HepG2 (cell line): Measurements from ENCODE around the gene RPRML. TPM values are rescaled to one million over a fixed set of nuclear protein-coding genes. Genes with fewer than 3 reads are reported as not detected.
A peak's percentile ranks its signal among the peaks of the same experiment; 100 is the strongest.

Source experiments
- BHLHE40 ChIP-seq: IDR thresholded peaks from 2 replicates; pipeline ENCODE4 v1.6.1; 2011; ENCODE audit warnings: low read length, improper control_type of control experiment
- GATAD2A ChIP-seq: IDR thresholded peaks from 2 replicates; pipeline ENCODE4 v1.6.1; 2016
- HNF4A ChIP-seq: sonication (generic); formaldehyde crosslinking; IDR thresholded peaks from 2 replicates; pipeline ENCODE4 v1.4.0; 2020; ENCODE audit warnings: missing genetic modification reagents
- HNF4G ChIP-seq, 2 experiments: sonication (generic) in 1 of 2; formaldehyde crosslinking in 1 of 2; IDR thresholded peaks; 2 replicates each; pipeline versions ENCODE4 v1.4.0 to v1.6.1; 2011 to 2020; ENCODE audit warnings: borderline replicate concordance in 2 of 2, low read depth in 2 of 2, mild to moderate bottlenecking in 2 of 2, low read length in 1 of 2, missing genetic modification reagents in 1 of 2, moderate library complexity in 1 of 2
- PAXIP1 ChIP-seq: sonication (generic); formaldehyde crosslinking; conservative IDR thresholded peaks from 2 replicates; pipeline ENCODE4 v1.4.0; 2020; ENCODE audit warnings: mild to moderate bottlenecking, missing genetic modification reagents, moderate library complexity
- SIX4 ChIP-seq: sonication (generic); formaldehyde crosslinking; IDR thresholded peaks from 2 replicates; pipeline ENCODE4 v1.4.0; 2020; ENCODE audit warnings: missing genetic modification reagents
- SMAD1 ChIP-seq: sonication (generic); formaldehyde crosslinking; IDR thresholded peaks from 2 replicates; pipeline ENCODE4 v1.4.0; 2020; ENCODE audit warnings: missing genetic modification reagents, low read depth, mild to moderate bottlenecking, borderline replicate concordance
- SOX5 ChIP-seq: IDR thresholded peaks from 2 replicates; pipeline ENCODE4 v1.6.1; 2016; ENCODE audit warnings: borderline replicate concordance
- ZBTB21 ChIP-seq: sonication (generic); formaldehyde crosslinking; IDR thresholded peaks from 2 replicates; pipeline ENCODE4 v1.4.0; 2020; ENCODE audit warnings: missing genetic modification reagents
- ZMYM2 ChIP-seq: sonication (generic); formaldehyde crosslinking; IDR thresholded peaks from 2 replicates; pipeline ENCODE4 v1.8.0; 2022; ENCODE audit warnings: mild to moderate bottlenecking, missing genetic modification reagents
- ZNF432 ChIP-seq: sonication (generic); formaldehyde crosslinking; IDR thresholded peaks from 2 replicates; pipeline ENCODE4 v1.5.0; 2020; ENCODE audit warnings: missing genetic modification reagents, mild to moderate bottlenecking, borderline replicate concordance
- polyA plus RNA-seq, 8 experiments: library from polyadenylated mRNA; depleted of rRNA in 3 of 8; stranded (reverse) in 7 of 8; unstranded in 1 of 8; fragments of >200 nt; fragmentation: Illumina TruSeq in 4 of 8; extraction: Trizol in 4 of 8; gene quantifications; 2 replicates each; pipeline versions ENCODE4 v1.2.1 to v1.2.3, GENCODE V29; 2011 to 2016; ENCODE audit warnings: low read depth in 4 of 8, missing spikeins in 1 of 8, mixed read lengths in 1 of 8; ENCODE audit not compliant: insufficient read depth in 1 of 8
- total RNA-seq, 5 experiments: library from RNA; depleted of rRNA; stranded (reverse); fragments of >200 nt; fragmentation: Illumina TruSeq; extraction: Trizol; gene quantifications; 2 replicates each; pipeline ENCODE4 v1.2.3, GENCODE V29; 2016; ENCODE audit warnings: low read depth in 1 of 5
- TF ChIP-seq, protein P1 (sequence below): sonication (generic); formaldehyde crosslinking; IDR thresholded peaks from 2 replicates; pipeline ENCODE4 v1.5.1; 2020; ENCODE audit warnings: mild to moderate bottlenecking, missing genetic modification reagents, borderline replicate concordance
- TF ChIP-seq, protein P2 (sequence below): sonication (generic); formaldehyde crosslinking; IDR thresholded peaks from 2 replicates; pipeline ENCODE4 v1.4.0; 2020; ENCODE audit warnings: missing genetic modification reagents, mild to moderate bottlenecking, borderline replicate concordance
- TF ChIP-seq, protein P3 (sequence below): sonication (generic); formaldehyde crosslinking; IDR thresholded peaks from 2 replicates; pipeline ENCODE4 v1.9.0; 2022; ENCODE audit warnings: low read depth, missing genetic modification reagents
- TF ChIP-seq, protein P4 (sequence below): sonication (generic); formaldehyde crosslinking; IDR thresholded peaks from 2 replicates; pipeline ENCODE4 v1.4.0; 2020; ENCODE audit warnings: missing genetic modification reagents

The RPRML gene
- total and polyA plus RNA-seq, 2 of the 13 experiments (the other 11 are each of a cell fraction or from before 2014, with no cell fraction given) = not detected

GRCh38 chr17:46984892-46985291 is 5.8 kb upstream of the RPRML start (continued):
- TF ChIP-seq, protein P1, sequence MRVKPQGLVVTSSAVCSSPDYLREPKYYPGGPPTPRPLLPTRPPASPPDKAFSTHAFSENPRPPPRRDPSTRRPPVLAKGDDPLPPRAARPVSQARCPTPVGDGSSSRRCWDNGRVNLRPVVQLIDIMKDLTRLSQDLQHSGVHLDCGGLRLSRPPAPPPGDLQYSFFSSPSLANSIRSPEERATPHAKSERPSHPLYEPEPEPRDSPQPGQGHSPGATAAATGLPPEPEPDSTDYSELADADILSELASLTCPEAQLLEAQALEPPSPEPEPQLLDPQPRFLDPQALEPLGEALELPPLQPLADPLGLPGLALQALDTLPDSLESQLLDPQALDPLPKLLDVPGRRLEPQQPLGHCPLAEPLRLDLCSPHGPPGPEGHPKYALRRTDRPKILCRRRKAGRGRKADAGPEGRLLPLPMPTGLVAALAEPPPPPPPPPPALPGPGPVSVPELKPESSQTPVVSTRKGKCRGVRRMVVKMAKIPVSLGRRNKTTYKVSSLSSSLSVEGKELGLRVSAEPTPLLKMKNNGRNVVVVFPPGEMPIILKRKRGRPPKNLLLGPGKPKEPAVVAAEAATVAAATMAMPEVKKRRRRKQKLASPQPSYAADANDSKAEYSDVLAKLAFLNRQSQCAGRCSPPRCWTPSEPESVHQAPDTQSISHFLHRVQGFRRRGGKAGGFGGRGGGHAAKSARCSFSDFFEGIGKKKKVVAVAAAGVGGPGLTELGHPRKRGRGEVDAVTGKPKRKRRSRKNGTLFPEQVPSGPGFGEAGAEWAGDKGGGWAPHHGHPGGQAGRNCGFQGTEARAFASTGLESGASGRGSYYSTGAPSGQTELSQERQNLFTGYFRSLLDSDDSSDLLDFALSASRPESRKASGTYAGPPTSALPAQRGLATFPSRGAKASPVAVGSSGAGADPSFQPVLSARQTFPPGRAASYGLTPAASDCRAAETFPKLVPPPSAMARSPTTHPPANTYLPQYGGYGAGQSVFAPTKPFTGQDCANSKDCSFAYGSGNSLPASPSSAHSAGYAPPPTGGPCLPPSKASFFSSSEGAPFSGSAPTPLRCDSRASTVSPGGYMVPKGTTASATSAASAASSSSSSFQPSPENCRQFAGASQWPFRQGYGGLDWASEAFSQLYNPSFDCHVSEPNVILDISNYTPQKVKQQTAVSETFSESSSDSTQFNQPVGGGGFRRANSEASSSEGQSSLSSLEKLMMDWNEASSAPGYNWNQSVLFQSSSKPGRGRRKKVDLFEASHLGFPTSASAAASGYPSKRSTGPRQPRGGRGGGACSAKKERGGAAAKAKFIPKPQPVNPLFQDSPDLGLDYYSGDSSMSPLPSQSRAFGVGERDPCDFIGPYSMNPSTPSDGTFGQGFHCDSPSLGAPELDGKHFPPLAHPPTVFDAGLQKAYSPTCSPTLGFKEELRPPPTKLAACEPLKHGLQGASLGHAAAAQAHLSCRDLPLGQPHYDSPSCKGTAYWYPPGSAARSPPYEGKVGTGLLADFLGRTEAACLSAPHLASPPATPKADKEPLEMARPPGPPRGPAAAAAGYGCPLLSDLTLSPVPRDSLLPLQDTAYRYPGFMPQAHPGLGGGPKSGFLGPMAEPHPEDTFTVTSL (CRISPR knock-in tag) = peak; percentile 47; the same call in 1 of the 2 replicates
- no peak for TF ChIP-seq SMAD1 (CRISPR knock-in tag)
- peak; percentile 40; the same call in 1 of the 2 replicates for TF ChIP-seq ZMYM2 (CRISPR knock-in tag)
- TF ChIP-seq SIX4 (CRISPR knock-in tag) = peak; percentile 60; the same call in 1 of the 2 replicates
- TF ChIP-seq HNF4G (IDR thresholded peaks at IDR 0.05; ENCODE audit: borderline replicate concordance, low read depth, low read length) = peak; percentile 36; the same call in 1 of the 2 replicates
- no peak for TF ChIP-seq HNF4G (CRISPR knock-in tag; IDR thresholded peaks at IDR 0.05; ENCODE audit: borderline replicate concordance, low read depth)
- peak; percentile 54 for TF ChIP-seq HNF4A (CRISPR knock-in tag)
- TF ChIP-seq GATAD2A (CRISPR knock-in tag) = peak; percentile 40; the same call in 1 of the 2 replicates
- TF ChIP-seq, protein P2, sequence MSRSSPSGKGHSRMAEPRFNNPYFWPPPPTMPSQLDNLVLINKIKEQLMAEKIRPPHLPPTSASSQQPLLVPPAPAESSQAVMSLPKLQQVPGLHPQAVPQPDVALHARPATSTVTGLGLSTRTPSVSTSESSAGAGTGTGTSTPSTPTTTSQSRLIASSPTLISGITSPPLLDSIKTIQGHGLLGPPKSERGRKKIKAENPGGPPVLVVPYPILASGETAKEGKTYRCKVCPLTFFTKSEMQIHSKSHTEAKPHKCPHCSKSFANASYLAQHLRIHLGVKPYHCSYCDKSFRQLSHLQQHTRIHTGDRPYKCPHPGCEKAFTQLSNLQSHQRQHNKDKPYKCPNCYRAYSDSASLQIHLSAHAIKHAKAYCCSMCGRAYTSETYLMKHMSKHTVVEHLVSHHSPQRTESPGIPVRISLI = no peak
- TF ChIP-seq ZBTB21 (CRISPR knock-in tag) = peak; percentile 59; the same call in 1 of the 2 replicates
- TF ChIP-seq BHLHE40 = peak; percentile 45; the same call in 1 of the 2 replicates
- no peak for TF ChIP-seq SOX5 (CRISPR knock-in tag)
- TF ChIP-seq, protein P3, sequence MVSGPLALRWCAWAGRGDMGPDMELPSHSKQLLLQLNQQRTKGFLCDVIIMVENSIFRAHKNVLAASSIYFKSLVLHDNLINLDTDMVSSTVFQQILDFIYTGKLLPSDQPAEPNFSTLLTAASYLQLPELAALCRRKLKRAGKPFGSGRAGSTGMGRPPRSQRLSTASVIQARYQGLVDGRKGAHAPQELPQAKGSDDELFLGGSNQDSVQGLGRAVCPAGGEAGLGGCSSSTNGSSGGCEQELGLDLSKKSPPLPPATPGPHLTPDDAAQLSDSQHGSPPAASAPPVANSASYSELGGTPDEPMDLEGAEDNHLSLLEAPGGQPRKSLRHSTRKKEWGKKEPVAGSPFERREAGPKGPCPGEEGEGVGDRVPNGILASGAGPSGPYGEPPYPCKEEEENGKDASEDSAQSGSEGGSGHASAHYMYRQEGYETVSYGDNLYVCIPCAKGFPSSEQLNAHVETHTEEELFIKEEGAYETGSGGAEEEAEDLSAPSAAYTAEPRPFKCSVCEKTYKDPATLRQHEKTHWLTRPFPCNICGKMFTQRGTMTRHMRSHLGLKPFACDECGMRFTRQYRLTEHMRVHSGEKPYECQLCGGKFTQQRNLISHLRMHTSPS (CRISPR knock-in tag) = peak; percentile 62; the same call in 1 of the 2 replicates
- TF ChIP-seq, protein P4, sequence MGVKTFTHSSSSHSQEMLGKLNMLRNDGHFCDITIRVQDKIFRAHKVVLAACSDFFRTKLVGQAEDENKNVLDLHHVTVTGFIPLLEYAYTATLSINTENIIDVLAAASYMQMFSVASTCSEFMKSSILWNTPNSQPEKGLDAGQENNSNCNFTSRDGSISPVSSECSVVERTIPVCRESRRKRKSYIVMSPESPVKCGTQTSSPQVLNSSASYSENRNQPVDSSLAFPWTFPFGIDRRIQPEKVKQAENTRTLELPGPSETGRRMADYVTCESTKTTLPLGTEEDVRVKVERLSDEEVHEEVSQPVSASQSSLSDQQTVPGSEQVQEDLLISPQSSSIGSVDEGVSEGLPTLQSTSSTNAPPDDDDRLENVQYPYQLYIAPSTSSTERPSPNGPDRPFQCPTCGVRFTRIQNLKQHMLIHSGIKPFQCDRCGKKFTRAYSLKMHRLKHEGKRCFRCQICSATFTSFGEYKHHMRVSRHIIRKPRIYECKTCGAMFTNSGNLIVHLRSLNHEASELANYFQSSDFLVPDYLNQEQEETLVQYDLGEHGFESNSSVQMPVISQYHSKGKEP (CRISPR knock-in tag) = no peak
- TF ChIP-seq ZNF432 = no peak
- peak; percentile 59 for TF ChIP-seq PAXIP1
